CD4-positive, alpha-beta T cell treated with Interleukin-12 subunit alpha and Interleukin-12 subunit beta, for 1 hour (primary cell): ENCODE results near the gene CFAP97D2.
"Not testable (repeated sequence)": the region's sequence is repeated elsewhere in the genome, so short reads cannot be mapped to it uniquely, and the experiment has no call there.

Source experiments
- DNase-seq: peaks from one replicate; pipeline ENCODE4 v3.0.0-alpha.2; 2020

The CFAP97D2 gene

GRCh38 chr13:114237415-114238112 is 58.5 kb downstream of the CFAP97D2 start:
- no peak for DNase-seq

GRCh38 chr13:114241918-114242317 is 62.9 kb downstream of the CFAP97D2 start:
- no peak for DNase-seq

- DNase-seq: no peak
Measured at GRCh38 chr13:114243971-114244370, 64.9 kb downstream of the CFAP97D2 start.

- no peak for DNase-seq
Measured at GRCh38 chr13:114244637-114245036, 65.6 kb downstream of the CFAP97D2 start.

GRCh38 chr13:114248011-114248410 is 69.0 kb downstream of the CFAP97D2 start:
- DNase-seq: no peak

GRCh38 chr13:114249077-114249476 is 70.0 kb downstream of the CFAP97D2 start:
- no peak for DNase-seq

- DNase-seq: not testable (repeated sequence)
Measured at GRCh38 chr13:114251639-114252440, 72.8 kb downstream of the CFAP97D2 start.

GRCh38 chr13:114256547-114256946 is 77.5 kb downstream of the CFAP97D2 start:
- DNase-seq: no peak

GRCh38 chr13:114257014-114257413 is 78.0 kb downstream of the CFAP97D2 start:
- no peak for DNase-seq

GRCh38 chr13:114258589-114258988 is 79.5 kb downstream of the CFAP97D2 start:
- no peak for DNase-seq

GRCh38 chr13:114259374-114259773 is 80.3 kb downstream of the CFAP97D2 start:
- DNase-seq: no peak

- no peak for DNase-seq
Measured at GRCh38 chr13:114259974-114260373, 80.9 kb downstream of the CFAP97D2 start.

GRCh38 chr13:114260814-114261213 is 81.8 kb downstream of the CFAP97D2 start:
- no peak for DNase-seq

GRCh38 chr13:114261328-114261965 is 82.4 kb downstream of the CFAP97D2 start:
- no peak for DNase-seq

- peak; percentile 49 for DNase-seq
Measured at GRCh38 chr13:114263578-114263977, 84.5 kb downstream of the CFAP97D2 start.

- not testable (repeated sequence) for DNase-seq
Measured at GRCh38 chr13:114264313-114264712, 85.3 kb downstream of the CFAP97D2 start.

GRCh38 chr13:114264886-114265611 is 86.0 kb downstream of the CFAP97D2 start:
- DNase-seq: no peak

- no peak for DNase-seq
Measured at GRCh38 chr13:114266241-114266640, 87.2 kb downstream of the CFAP97D2 start.

- peak; percentile 43 for DNase-seq
Measured at GRCh38 chr13:114268344-114269280, 89.6 kb downstream of the CFAP97D2 start.

GRCh38 chr13:114269281-114269770 is 90.3 kb downstream of the CFAP97D2 start:
- DNase-seq: no peak
